ENCODE results near the gene RBM47. TPM values are rescaled to one million over a fixed set of nuclear protein-coding genes. Genes with fewer than 3 reads are reported as not detected.
"Not testable (repeated sequence)": the region's sequence is repeated elsewhere in the genome, so short reads cannot be mapped to it uniquely, and the experiment has no call there.

Gene RBM47
- total RNA-seq, 4 donors from 2014 or later = 13.3 to 38.3 (median 21.8) TPM

- intact Hi-C loops (cut with DNase I) = no loop called here
- no peak for DNase-seq (ENCODE audit: extremely low spot score)
- H3K36me3 ChIP-seq = no peaks in the 10 kb centered on the region
- no peak for TF ChIP-seq POLR2A (IDR thresholded peaks at IDR 0.05; ENCODE audit: low read depth)
- no peak for TF ChIP-seq CTCF (IDR thresholded peaks at IDR 0.05)
- TF ChIP-seq EP300 (IDR thresholded peaks at IDR 0.05) = no peak
- no peak for TF ChIP-seq POLR2AphosphoS5 (IDR thresholded peaks at IDR 0.05)
- no peaks in the 10 kb centered on the region for H3K9me3 ChIP-seq
- H3K4me1 ChIP-seq = peaks cover 0 to 11% (median 2%) of the 10 kb centered on the region in 4 donors
- 88% methylated on average over 2 of the region's 2 CpGs for WGBS
- no peak overlapping the region for H3K4me3 ChIP-seq
- no peak overlapping the region for H3K27ac ChIP-seq (replicated peaks in 1 of 4)
- H3K27me3 ChIP-seq = no peaks in the 10 kb centered on the region
Observed at GRCh38 chr4:40454816-40455215, 174.8 kb downstream of the RBM47 start.

GRCh38 chr4:40453912-40454311 is 175.8 kb downstream of the RBM47 start:
- intact Hi-C loops (cut with DNase I) = no loop called here
- no peaks in the 10 kb centered on the region for H3K36me3 ChIP-seq
- 95% methylated on average over 6 of the region's 6 CpGs for WGBS
- H3K27ac ChIP-seq (replicated peaks in 1 of 4) = no peak overlapping the region
- H3K4me1 ChIP-seq = peaks cover 0 to 11% (median 2%) of the 10 kb centered on the region in 4 donors
- DNase-seq (ENCODE audit: extremely low spot score) = no peak
- H3K4me3 ChIP-seq = no peak overlapping the region
- no peaks in the 10 kb centered on the region for H3K27me3 ChIP-seq
- TF ChIP-seq POLR2A (IDR thresholded peaks at IDR 0.05; ENCODE audit: low read depth) (no peak), POLR2AphosphoS5 (IDR thresholded peaks at IDR 0.05) (no peak), CTCF (IDR thresholded peaks at IDR 0.05) (no peak), EP300 (IDR thresholded peaks at IDR 0.05) (no peak)
- no peaks in the 10 kb centered on the region for H3K9me3 ChIP-seq

GRCh38 chr4:40448875-40449274 is 180.8 kb downstream of the RBM47 start:
- H3K27ac ChIP-seq (replicated peaks in 1 of 4) = no peak overlapping the region
- no peak overlapping the region for H3K4me3 ChIP-seq
- peaks cover 0 to 11% (median 2%) of the 10 kb centered on the region in 4 donors for H3K4me1 ChIP-seq
- TF ChIP-seq CTCF (IDR thresholded peaks at IDR 0.05) (no peak), POLR2AphosphoS5 (IDR thresholded peaks at IDR 0.05) (no peak), EP300 (IDR thresholded peaks at IDR 0.05) (no peak), POLR2A (IDR thresholded peaks at IDR 0.05; ENCODE audit: low read depth) (no peak)
- H3K27me3 ChIP-seq = no peaks in the 10 kb centered on the region
- no peaks in the 10 kb centered on the region for H3K36me3 ChIP-seq
- 91% methylated on average over 4 of the region's 4 CpGs for WGBS
- intact Hi-C loops (cut with DNase I) = no loop called here
- no peak for DNase-seq (ENCODE audit: extremely low spot score)
- no peaks in the 10 kb centered on the region for H3K9me3 ChIP-seq

- no peak overlapping the region for H3K27ac ChIP-seq (replicated peaks in 1 of 4)
- H3K4me1 ChIP-seq = no peaks in the 10 kb centered on the region
- H3K36me3 ChIP-seq = no peaks in the 10 kb centered on the region
- no peak overlapping the region for H3K4me3 ChIP-seq
- intact Hi-C loops (cut with DNase I) = no loop called here
- H3K27me3 ChIP-seq = no peaks in the 10 kb centered on the region
- no peak for DNase-seq (ENCODE audit: extremely low spot score)
- H3K9me3 ChIP-seq = no peaks in the 10 kb centered on the region
- TF ChIP-seq POLR2AphosphoS5 (IDR thresholded peaks at IDR 0.05) = no peak
- TF ChIP-seq EP300 (IDR thresholded peaks at IDR 0.05) = no peak
- no peak for TF ChIP-seq POLR2A (IDR thresholded peaks at IDR 0.05; ENCODE audit: low read depth)
- TF ChIP-seq CTCF (IDR thresholded peaks at IDR 0.05) = no peak
Observed at GRCh38 chr4:40446839-40447238, 182.8 kb downstream of the RBM47 start.

- WGBS = 80% methylated on average over 2 of the region's 2 CpGs
- DNase-seq (ENCODE audit: extremely low spot score) = not testable (repeated sequence)
Observed at GRCh38 chr4:40446261-40446750, 183.4 kb downstream of the RBM47 start.

More at GRCh38 chr4:40446261-40446750, 183.4 kb downstream of the RBM47 start:
- H3K27ac ChIP-seq (replicated peaks in 1 of 4); H3K4me1 ChIP-seq; H3K27me3 ChIP-seq; H3K36me3 ChIP-seq; H3K9me3 ChIP-seq; H3K4me3 ChIP-seq; intact Hi-C loops (cut with DNase I): not testable (repeated sequence)

All from esophagus muscularis mucosa (tissue), 4 donors.